ENCODE data around the gene NOP10. TPM values are rescaled to one million over a fixed set of nuclear protein-coding genes. Genes with fewer than 3 reads are reported as not detected.
A peak's percentile ranks its signal among the peaks of the same experiment; 100 is the strongest.

Gene NOP10
- total RNA-seq, 1 donor, result 216 TPM

- DNase-seq (ENCODE audit: insufficient read length, low spot score, missing footprints), result no peak
- Histone ChIP-seq H3K36me3 (ENCODE audit: insufficient read depth, low read length) (no peaks in the 10 kb centered on the region), H3K4me1 (ENCODE audit: insufficient read depth, low read length) (peaks cover 5% of the 10 kb centered on the region), H3K27me3 (ENCODE audit: insufficient read depth, low read length) (no peaks in the 10 kb centered on the region), H3K27ac (ENCODE audit: low read depth, low read length) (no peak overlapping the region), H2AFZ (ENCODE audit: low read length) (peak overlapping the region; percentile 15), H3K9me3 (ENCODE audit: low read depth, low read length) (no peaks in the 10 kb centered on the region), H3K79me2 (ENCODE audit: insufficient read depth, low read length) (peaks cover 60% of the 10 kb centered on the region), H3K4me2 (ENCODE audit: insufficient read depth, low read length) (no peak overlapping the region), H3K4me3 (ENCODE audit: insufficient read depth, low read length) (no peak overlapping the region), H4K20me1 (ENCODE audit: insufficient read depth, low read length) (no peaks in the 10 kb centered on the region)
- no peak for TF ChIP-seq CTCF (IDR thresholded peaks at IDR 0.05; ENCODE audit: extremely low read depth, low read depth, low read length)
These were observed 13.9 kb downstream of the NOP10 start for GRCh38 chr15:34329006-34329405.

- no peaks in the 10 kb centered on the region for H3K27me3 ChIP-seq (ENCODE audit: insufficient read depth, low read length)
- no peaks in the 10 kb centered on the region for H3K4me1 ChIP-seq (ENCODE audit: insufficient read depth, low read length)
- DNase-seq (ENCODE audit: insufficient read length, low spot score, missing footprints), result no peak
- TF ChIP-seq CTCF (IDR thresholded peaks at IDR 0.05; ENCODE audit: extremely low read depth, low read depth, low read length), result no peak
- H2AFZ ChIP-seq (ENCODE audit: low read length), result no peak overlapping the region
- H4K20me1 ChIP-seq (ENCODE audit: insufficient read depth, low read length), result no peaks in the 10 kb centered on the region
- H3K4me3 ChIP-seq (ENCODE audit: insufficient read depth, low read length), result no peak overlapping the region
- H3K79me2 ChIP-seq (ENCODE audit: insufficient read depth, low read length), result peaks cover 60% of the 10 kb centered on the region
- H3K9me3 ChIP-seq (ENCODE audit: low read depth, low read length), result no peaks in the 10 kb centered on the region
- no peaks in the 10 kb centered on the region for H3K36me3 ChIP-seq (ENCODE audit: insufficient read depth, low read length)
- H3K4me2 ChIP-seq (ENCODE audit: insufficient read depth, low read length), result no peak overlapping the region
- H3K27ac ChIP-seq (ENCODE audit: low read depth, low read length), result no peak overlapping the region
These were observed 15.0 kb downstream of the NOP10 start for GRCh38 chr15:34327906-34328305.

- H3K4me3 ChIP-seq (ENCODE audit: insufficient read depth, low read length), result no peak overlapping the region
- no peaks in the 10 kb centered on the region for H4K20me1 ChIP-seq (ENCODE audit: insufficient read depth, low read length)
- H3K27ac ChIP-seq (ENCODE audit: low read depth, low read length), result no peak overlapping the region
- H3K36me3 ChIP-seq (ENCODE audit: insufficient read depth, low read length), result no peaks in the 10 kb centered on the region
- no peak for TF ChIP-seq CTCF (IDR thresholded peaks at IDR 0.05; ENCODE audit: extremely low read depth, low read depth, low read length)
- H3K4me2 ChIP-seq (ENCODE audit: insufficient read depth, low read length), result no peak overlapping the region
- no peak overlapping the region for H2AFZ ChIP-seq (ENCODE audit: low read length)
- DNase-seq (ENCODE audit: insufficient read length, low spot score, missing footprints), result no peak
- H3K4me1 ChIP-seq (ENCODE audit: insufficient read depth, low read length), result no peaks in the 10 kb centered on the region
- H3K9me3 ChIP-seq (ENCODE audit: low read depth, low read length), result no peaks in the 10 kb centered on the region
- no peaks in the 10 kb centered on the region for H3K27me3 ChIP-seq (ENCODE audit: insufficient read depth, low read length)
- H3K79me2 ChIP-seq (ENCODE audit: insufficient read depth, low read length), result peaks cover 53% of the 10 kb centered on the region
These were observed 17.6 kb downstream of the NOP10 start for GRCh38 chr15:34325368-34325767.

- H3K4me1 ChIP-seq (ENCODE audit: insufficient read depth, low read length), result no peaks in the 10 kb centered on the region
- H3K4me3 ChIP-seq (ENCODE audit: insufficient read depth, low read length), result no peak overlapping the region
- no peak overlapping the region for H2AFZ ChIP-seq (ENCODE audit: low read length)
- DNase-seq (ENCODE audit: insufficient read length, low spot score, missing footprints), result no peak
- no peaks in the 10 kb centered on the region for H3K27me3 ChIP-seq (ENCODE audit: insufficient read depth, low read length)
- no peak overlapping the region for H3K4me2 ChIP-seq (ENCODE audit: insufficient read depth, low read length)
- peaks cover 49% of the 10 kb centered on the region for H3K79me2 ChIP-seq (ENCODE audit: insufficient read depth, low read length)
- no peak for TF ChIP-seq CTCF (IDR thresholded peaks at IDR 0.05; ENCODE audit: extremely low read depth, low read depth, low read length)
- H3K27ac ChIP-seq (ENCODE audit: low read depth, low read length), result no peak overlapping the region
- no peaks in the 10 kb centered on the region for H4K20me1 ChIP-seq (ENCODE audit: insufficient read depth, low read length)
- no peaks in the 10 kb centered on the region for H3K36me3 ChIP-seq (ENCODE audit: insufficient read depth, low read length)
- no peaks in the 10 kb centered on the region for H3K9me3 ChIP-seq (ENCODE audit: low read depth, low read length)
These were observed 18.0 kb downstream of the NOP10 start for GRCh38 chr15:34324933-34325332.

Measured in osteoblast (primary cell).